Breast epithelium (tissue), 3 donors: ENCODE data around the gene NOL8.

Experiments used
- POLR2A ChIP-seq: fragments of 450-650 bp; IDR thresholded peaks from one replicate; pipeline ENCODE4 v1.6.1; 2016; ENCODE audit warnings: antibody characterized with exemption, mild to moderate bottlenecking, moderate library complexity
- POLR2AphosphoS5 ChIP-seq, 3 donors: sonication (generic); formaldehyde crosslinking; IDR thresholded peaks; one replicate each; pipeline ENCODE4 v1.6.1; 2017; ENCODE audit warnings: antibody characterized with exemption in 3 of 3
- TF ChIP-seq, protein P1 (sequence below), 3 donors: fragments of 450-650 bp; IDR thresholded peaks; one replicate each; pipeline ENCODE4 v1.5.1; 2016 to 2017; ENCODE audit warnings: antibody characterized with exemption in 3 of 3, mild to moderate bottlenecking in 3 of 3, moderate library complexity in 3 of 3

DNA sequence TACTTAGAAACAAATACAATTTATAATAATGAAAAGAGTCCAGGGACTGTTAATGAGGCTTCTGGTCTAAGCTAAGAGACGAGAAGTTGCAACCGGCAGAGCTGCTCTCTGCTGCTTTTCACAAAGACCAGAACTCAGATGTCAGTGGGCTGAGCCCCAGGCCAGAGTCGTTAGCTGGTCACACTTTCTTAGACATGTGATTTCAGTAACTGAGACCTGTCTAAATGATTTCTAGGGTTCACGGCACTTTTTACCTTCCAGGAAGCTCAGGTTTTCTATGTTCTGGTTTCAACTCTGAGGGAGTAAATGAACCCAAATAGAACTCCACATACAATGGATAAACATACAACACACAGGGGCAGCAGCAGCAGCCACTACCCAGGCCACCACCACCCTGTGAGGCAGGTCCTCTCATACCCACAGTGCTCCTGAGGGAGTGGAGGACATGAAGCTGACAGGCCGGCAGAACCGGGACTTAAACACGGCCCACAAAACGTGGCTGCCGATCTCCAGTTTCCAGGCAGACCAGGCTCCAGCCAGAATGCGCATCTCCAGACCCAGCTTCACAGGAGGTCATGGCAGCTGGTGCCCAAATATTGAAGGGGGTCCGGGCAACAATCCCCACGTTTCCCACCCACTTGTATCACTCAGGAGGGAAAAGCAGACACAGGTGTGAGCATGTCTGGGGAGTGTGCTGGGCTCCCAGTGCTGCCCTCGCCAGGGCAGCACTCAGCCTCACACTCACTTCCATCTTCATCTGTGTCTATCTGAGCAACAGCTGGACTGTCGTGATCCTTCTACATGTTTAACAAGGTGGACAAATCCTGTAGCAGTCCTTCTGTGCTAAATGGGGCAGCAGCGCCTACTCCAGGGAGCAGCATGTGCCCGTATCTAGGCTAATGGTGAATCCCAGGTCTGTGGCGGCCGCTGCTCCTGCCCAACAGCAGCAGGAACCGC, 70.5 kb downstream of the NOL8 start:
- TF ChIP-seq, protein P1, sequence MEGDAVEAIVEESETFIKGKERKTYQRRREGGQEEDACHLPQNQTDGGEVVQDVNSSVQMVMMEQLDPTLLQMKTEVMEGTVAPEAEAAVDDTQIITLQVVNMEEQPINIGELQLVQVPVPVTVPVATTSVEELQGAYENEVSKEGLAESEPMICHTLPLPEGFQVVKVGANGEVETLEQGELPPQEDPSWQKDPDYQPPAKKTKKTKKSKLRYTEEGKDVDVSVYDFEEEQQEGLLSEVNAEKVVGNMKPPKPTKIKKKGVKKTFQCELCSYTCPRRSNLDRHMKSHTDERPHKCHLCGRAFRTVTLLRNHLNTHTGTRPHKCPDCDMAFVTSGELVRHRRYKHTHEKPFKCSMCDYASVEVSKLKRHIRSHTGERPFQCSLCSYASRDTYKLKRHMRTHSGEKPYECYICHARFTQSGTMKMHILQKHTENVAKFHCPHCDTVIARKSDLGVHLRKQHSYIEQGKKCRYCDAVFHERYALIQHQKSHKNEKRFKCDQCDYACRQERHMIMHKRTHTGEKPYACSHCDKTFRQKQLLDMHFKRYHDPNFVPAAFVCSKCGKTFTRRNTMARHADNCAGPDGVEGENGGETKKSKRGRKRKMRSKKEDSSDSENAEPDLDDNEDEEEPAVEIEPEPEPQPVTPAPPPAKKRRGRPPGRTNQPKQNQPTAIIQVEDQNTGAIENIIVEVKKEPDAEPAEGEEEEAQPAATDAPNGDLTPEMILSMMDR (IDR thresholded peaks at IDR 0.05), result no peak
- TF ChIP-seq POLR2AphosphoS5 (IDR thresholded peaks at IDR 0.05) (no peak), POLR2A (no peak)
